Loucy (cell line): ENCODE results near the gene KLF3.

ENCODE experiments used
- H2AFZ ChIP-seq: fragments of 200-600 bp; sonication (generic); 2 replicates; pipeline ENCODE4 v1.6.0; 2016; ENCODE audit warnings: antibody characterized with exemption, mild to moderate bottlenecking, low read length, moderate library complexity
- H3F3A ChIP-seq: fragments of 200-600 bp; 2 replicates; pipeline ENCODE4 v1.6.0; 2016; ENCODE audit warnings: antibody characterized with exemption, low read depth, mild to moderate bottlenecking
- H3K27me3 ChIP-seq: fragments of 200-600 bp; sonication (generic); 2 replicates; pipeline ENCODE4 v1.6.1; 2014; ENCODE audit warnings: low read length, mild to moderate bottlenecking; ENCODE audit not compliant: insufficient read depth, poor library complexity, severe bottlenecking
- H3K36me3 ChIP-seq: fragments of 200-600 bp; sonication (generic); 2 replicates; pipeline ENCODE4 v1.6.1; 2016; ENCODE audit warnings: low read length; ENCODE audit not compliant: insufficient read depth
- H3K4me1 ChIP-seq: fragments of 200-600 bp; sonication (generic); 2 replicates; pipeline ENCODE4 v1.5.1; 2014; ENCODE audit warnings: low read length, mild to moderate bottlenecking; ENCODE audit not compliant: insufficient read depth, poor library complexity, severe bottlenecking
- H3K4me2 ChIP-seq: fragments of 200-600 bp; sonication (generic); 2 replicates; pipeline ENCODE4 v1.6.0; 2014; ENCODE audit warnings: antibody characterized with exemption, low read length, low read depth, mild to moderate bottlenecking; ENCODE audit not compliant: poor library complexity, severe bottlenecking
- H3K4me3 ChIP-seq: fragments of 200-600 bp; sonication (generic); 2 replicates; pipeline ENCODE4 v1.5.1; 2014; ENCODE audit warnings: low read length, mild to moderate bottlenecking, mixed read lengths; ENCODE audit not compliant: poor library complexity, severe bottlenecking
- H3K79me2 ChIP-seq: fragments of 200-600 bp; sonication (generic); 2 replicates; pipeline ENCODE4 v1.6.1; 2014; ENCODE audit warnings: low read length; ENCODE audit not compliant: insufficient read depth
- H3K9ac ChIP-seq: fragments of 200-600 bp; sonication (generic); 2 replicates; pipeline ENCODE4 v1.6.0; 2014; ENCODE audit warnings: mild to moderate bottlenecking, low read depth, low read length, moderate library complexity; ENCODE audit not compliant: poor library complexity, severe bottlenecking
- H3K9me2 ChIP-seq: fragments of 200-600 bp; sonication (generic); replicated peaks from 2 replicates; pipeline ENCODE4 v1.6.1; 2016; ENCODE audit warnings: low read depth, low read length, mixed read lengths
- H3K9me3 ChIP-seq: fragments of 200-600 bp; sonication (generic); 2 replicates; pipeline ENCODE4 v1.6.1; 2014; ENCODE audit warnings: mild to moderate bottlenecking, antibody characterized with exemption, low read length, low read depth; ENCODE audit not compliant: insufficient read depth
- H4K20me1 ChIP-seq: fragments of 200-600 bp; sonication (generic); 2 replicates; pipeline ENCODE4 v1.6.0; 2014; ENCODE audit warnings: antibody characterized with exemption, low read length, mild to moderate bottlenecking; ENCODE audit not compliant: insufficient read depth, poor library complexity, severe bottlenecking
- EZH2phosphoT487 ChIP-seq: fragments of 200-600 bp; IDR thresholded peaks from 2 replicates; pipeline ENCODE4 v1.6.1; 2018; ENCODE audit warnings: antibody characterized with exemption, mild to moderate bottlenecking, moderate library complexity, borderline replicate concordance
- TF ChIP-seq, protein P1 (sequence below): fragments of 200-600 bp; sonication (generic); conservative IDR thresholded peaks from 2 replicates; pipeline ENCODE4 v1.5.1; 2014; ENCODE audit warnings: mild to moderate bottlenecking, antibody characterized with exemption, low read length

KLF3 gene

DNA sequence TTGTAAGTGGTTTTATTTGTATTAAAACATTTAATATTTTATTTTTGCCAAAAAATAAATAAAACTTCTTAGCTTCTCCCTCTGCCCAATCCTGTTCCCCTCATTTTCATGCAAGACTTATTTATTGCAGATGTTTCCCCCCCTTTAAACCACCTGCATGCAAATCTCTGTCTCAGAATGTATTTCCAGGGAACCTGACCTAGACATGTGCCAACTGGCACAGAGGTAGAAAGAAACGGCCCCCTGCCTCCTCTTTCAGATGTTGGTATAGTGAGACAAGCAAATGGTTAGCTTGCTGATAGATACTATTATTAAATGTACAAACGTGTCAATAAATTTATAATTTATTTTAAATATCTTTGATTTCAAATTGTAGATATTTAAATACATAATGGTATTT, 47.1 kb downstream of the KLF3 start:
- Histone ChIP-seq H3K9me3 (peaks cover 5% of the 10 kb centered on the region; the same call in 1 of the 2 replicates), H3K9me2 (no peaks in the 10 kb centered on the region), H3K27me3 (no peaks in the 10 kb centered on the region), H3F3A (no peaks in the 10 kb centered on the region), H3K4me3 (no peak overlapping the region), H3K4me2 (no peak overlapping the region), H3K79me2 (no peaks in the 10 kb centered on the region), H3K36me3 (no peaks in the 10 kb centered on the region), H3K4me1 (no peaks in the 10 kb centered on the region), H2AFZ (no peak overlapping the region), H4K20me1 (no peaks in the 10 kb centered on the region), H3K9ac (no peak overlapping the region)
- no peak for TF ChIP-seq EZH2phosphoT487
- TF ChIP-seq, protein P1, sequence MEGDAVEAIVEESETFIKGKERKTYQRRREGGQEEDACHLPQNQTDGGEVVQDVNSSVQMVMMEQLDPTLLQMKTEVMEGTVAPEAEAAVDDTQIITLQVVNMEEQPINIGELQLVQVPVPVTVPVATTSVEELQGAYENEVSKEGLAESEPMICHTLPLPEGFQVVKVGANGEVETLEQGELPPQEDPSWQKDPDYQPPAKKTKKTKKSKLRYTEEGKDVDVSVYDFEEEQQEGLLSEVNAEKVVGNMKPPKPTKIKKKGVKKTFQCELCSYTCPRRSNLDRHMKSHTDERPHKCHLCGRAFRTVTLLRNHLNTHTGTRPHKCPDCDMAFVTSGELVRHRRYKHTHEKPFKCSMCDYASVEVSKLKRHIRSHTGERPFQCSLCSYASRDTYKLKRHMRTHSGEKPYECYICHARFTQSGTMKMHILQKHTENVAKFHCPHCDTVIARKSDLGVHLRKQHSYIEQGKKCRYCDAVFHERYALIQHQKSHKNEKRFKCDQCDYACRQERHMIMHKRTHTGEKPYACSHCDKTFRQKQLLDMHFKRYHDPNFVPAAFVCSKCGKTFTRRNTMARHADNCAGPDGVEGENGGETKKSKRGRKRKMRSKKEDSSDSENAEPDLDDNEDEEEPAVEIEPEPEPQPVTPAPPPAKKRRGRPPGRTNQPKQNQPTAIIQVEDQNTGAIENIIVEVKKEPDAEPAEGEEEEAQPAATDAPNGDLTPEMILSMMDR: no peak

DNA sequence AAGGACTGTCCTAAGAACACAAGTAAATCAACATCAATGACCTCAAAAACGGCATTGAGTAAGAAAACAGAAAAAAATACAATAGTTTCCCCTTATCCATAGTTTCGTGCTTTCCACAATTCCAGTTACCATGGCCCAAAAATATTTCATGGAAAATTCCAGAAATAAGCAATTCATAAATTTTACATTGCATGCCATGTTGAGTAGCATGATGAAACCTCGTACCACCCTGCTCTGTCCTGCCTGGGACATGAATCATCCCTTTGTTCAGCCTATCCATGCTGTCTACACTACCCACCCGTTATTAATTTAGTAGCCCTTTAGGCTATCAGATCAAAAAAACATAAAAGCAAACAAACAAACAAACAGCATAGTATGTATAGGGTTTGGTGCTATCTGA, 51.1 kb downstream of the KLF3 start:
- H3F3A ChIP-seq: no peaks in the 10 kb centered on the region
- no peak overlapping the region for H3K9ac ChIP-seq
- TF ChIP-seq, protein P1: no peak
- no peak for TF ChIP-seq EZH2phosphoT487
- H3K9me2 ChIP-seq: no peaks in the 10 kb centered on the region
- H3K4me1 ChIP-seq: no peaks in the 10 kb centered on the region
- no peaks in the 10 kb centered on the region for H3K36me3 ChIP-seq
- no peak overlapping the region for H3K4me3 ChIP-seq
- no peaks in the 10 kb centered on the region for H3K27me3 ChIP-seq
- H3K79me2 ChIP-seq: no peaks in the 10 kb centered on the region
- no peaks in the 10 kb centered on the region for H4K20me1 ChIP-seq
- no peak overlapping the region for H2AFZ ChIP-seq
- no peak overlapping the region for H3K4me2 ChIP-seq
- peaks cover 5% of the 10 kb centered on the region; the same call in 1 of the 2 replicates for H3K9me3 ChIP-seq

DNA sequence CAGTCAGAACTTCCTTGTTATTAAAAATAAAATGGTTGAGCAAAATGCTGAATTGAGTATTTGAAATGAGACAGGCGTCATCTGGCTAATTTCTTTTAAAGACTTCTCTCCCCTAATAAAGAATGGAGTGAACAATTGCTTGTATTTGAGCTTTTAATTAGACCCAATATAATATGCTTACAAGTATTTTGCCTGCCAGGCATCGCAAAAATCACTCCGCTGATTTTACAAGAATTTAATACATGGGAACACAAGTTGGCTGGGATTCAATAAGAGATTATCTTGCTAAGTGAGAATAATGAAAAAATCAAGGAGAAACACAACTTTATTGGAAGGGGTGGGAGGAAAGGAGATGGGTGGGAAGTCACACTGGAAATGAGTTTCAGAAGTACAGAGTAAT, 52.3 kb downstream of the KLF3 start:
- H3K4me1 ChIP-seq: no peaks in the 10 kb centered on the region
- no peaks in the 10 kb centered on the region for H4K20me1 ChIP-seq
- H3F3A ChIP-seq: no peaks in the 10 kb centered on the region
- no peaks in the 10 kb centered on the region for H3K79me2 ChIP-seq
- no peak overlapping the region for H3K4me2 ChIP-seq
- H2AFZ ChIP-seq: no peak overlapping the region
- H3K4me3 ChIP-seq: no peak overlapping the region
- peaks cover 5% of the 10 kb centered on the region; the same call in 1 of the 2 replicates for H3K9me3 ChIP-seq
- no peak overlapping the region for H3K9ac ChIP-seq
- H3K9me2 ChIP-seq: no peaks in the 10 kb centered on the region
- H3K36me3 ChIP-seq: no peaks in the 10 kb centered on the region
- no peaks in the 10 kb centered on the region for H3K27me3 ChIP-seq
- TF ChIP-seq, protein P1: no peak
- no peak for TF ChIP-seq EZH2phosphoT487
